Aorta (tissue), 5 donors: ENCODE results near the gene JAML. TPM values are rescaled to one million over a fixed set of nuclear protein-coding genes. Genes with fewer than 3 reads are reported as not detected.

Experiments used
- ATAC-seq: fragments of 200-7000 bp; cut with Tn5 transposase; one replicate; pipeline ENCODE4 v1.9.1; 2022; ENCODE audit warnings: moderate library complexity; ENCODE audit not compliant: low FRiP score
- DNase-seq, 2 donors: peaks; one replicate each; pipeline ENCODE4 v3.0.0-alpha.2; 2020
- H3K27ac ChIP-seq, 2 donors: one replicate each; pipeline ENCODE4 v1.5.1; 2013; ENCODE audit warnings: low read length in 2 of 2, mild to moderate bottlenecking in 2 of 2, moderate library complexity in 2 of 2, control low read depth in 1 of 2, inconsistent platforms in 1 of 2, low read depth in 1 of 2
- H3K27me3 ChIP-seq, 2 donors: one replicate each; pipeline ENCODE4 v1.6.1; 2013; ENCODE audit warnings: control low read depth in 1 of 2, low read length in 1 of 2, mild to moderate bottlenecking in 1 of 2, moderate library complexity in 1 of 2; ENCODE audit not compliant: insufficient read depth in 2 of 2, control insufficient read depth in 1 of 2
- H3K36me3 ChIP-seq, 2 donors: one replicate each; pipeline ENCODE4 v1.6.1; 2013; ENCODE audit warnings: control low read depth in 1 of 2, low read length in 1 of 2, mild to moderate bottlenecking in 1 of 2; ENCODE audit not compliant: insufficient read depth in 2 of 2, control insufficient read depth in 1 of 2
- H3K4me1 ChIP-seq, 2 donors: one replicate each; pipeline ENCODE4 v1.6.1; 2013; ENCODE audit warnings: low read length in 2 of 2, control low read depth in 1 of 2, mild to moderate bottlenecking in 1 of 2, moderate library complexity in 1 of 2; ENCODE audit not compliant: insufficient read depth in 2 of 2, control insufficient read depth in 1 of 2
- H3K4me3 ChIP-seq, 2 donors: one replicate each; pipeline ENCODE4 v1.5.1; 2013; ENCODE audit warnings: low read length in 2 of 2, control low read depth in 1 of 2, mild to moderate bottlenecking in 1 of 2
- H3K9me3 ChIP-seq: one replicate; pipeline ENCODE4 v1.6.1; 2013; ENCODE audit warnings: mild to moderate bottlenecking, low read length; ENCODE audit not compliant: control insufficient read depth
- WGBS, 2 donors: extraction: QIAGEN DNeasy Blood & Tissue Kit; methylation state at CpG; one replicate each; pipeline ENCODE4 v1.1.7; 2013; 5-methylcytosine and 5-hydroxymethylcytosine counted together
- intact Hi-C, 2 donors: fragments of 100-400 bp; cut with DNase I; formaldehyde crosslinking; loops; one replicate each; pipeline versions ENCODE4 v1.14.2 to v1.15.0; 2022
- polyA plus RNA-seq, 2 donors: library from polyadenylated mRNA; stranded (reverse); fragments of 200-250 nt; gene quantifications; one replicate each; pipeline ENCODE4 v1.2.3, GENCODE V29; 2013
- total RNA-seq, 2 donors: library from RNA; stranded (reverse); fragmentation: NEBNext Ultra II Directional; extraction: Animal tissue kit (Norgen Biotek cat#: 25700); gene quantifications; one replicate each; pipeline ENCODE4 v1.2.1, GENCODE V29; 2021
- donor health status: healthy with polysubstance abuse.
- donor health status: Bipolar disorder and iron deficiency.
- donor health status: DM: no; HTN: no; CAD: no.
- donor health status: DM: no; HTN: no; CAD: no.
- donor health status: DM: yes; HTN: yes; CAD: no.

Gene JAML
- total and polyA plus RNA-seq, 4 donors = 1.8 to 29.5 (median 6.0) TPM

- Histone ChIP-seq H3K27ac (no peak overlapping the region), H3K27me3 (no peaks in the 10 kb centered on the region), H3K36me3 (no peaks in the 10 kb centered on the region), H3K4me1 (no peaks in the 10 kb centered on the region), H3K4me3 (no peak overlapping the region), H3K9me3 (no peaks in the 10 kb centered on the region)
- intact Hi-C loops = loop anchor here (1.0 to 2.0 kb wide), 2 partner anchors 26 to 27 kb away; no protein-coding TSS in a partner anchor
- WGBS, 2 donors = 6% methylated on average over 29 of the region's 29 CpGs
- peak; percentile 84 for ATAC-seq
- DNase-seq = peak; percentile 81 to 89
These were observed 53.3 kb downstream of the JAML start for GRCh38 chr11:118171269-118172062.

- Histone ChIP-seq H3K4me3 (no peak overlapping the region), H3K27me3 (no peaks in the 10 kb centered on the region), H3K4me1 (no peaks in the 10 kb centered on the region), H3K36me3 (no peaks in the 10 kb centered on the region), H3K27ac (no peak overlapping the region), H3K9me3 (no peaks in the 10 kb centered on the region)
- 36 to 40% methylated on average over 8 of the region's 8 CpGs for WGBS, 2 donors
- ATAC-seq (no peak), DNase-seq (no peak)
- intact Hi-C loops = loop anchor here in 1 of 2 donors (1.0 kb wide), 1 partner anchor 26 kb away; no protein-coding TSS in a partner anchor
These were observed 53.9 kb downstream of the JAML start for GRCh38 chr11:118170882-118171268.

- Histone ChIP-seq H3K4me3 (no peak overlapping the region), H3K27me3 (no peaks in the 10 kb centered on the region), H3K4me1 (no peaks in the 10 kb centered on the region), H3K36me3 (no peaks in the 10 kb centered on the region), H3K9me3 (no peaks in the 10 kb centered on the region), H3K27ac (no peak overlapping the region)
- WGBS, 2 donors = 86 to 87% methylated on average over 9 of the region's 9 CpGs
- intact Hi-C loops = no loop called here
- ATAC-seq (no peak), DNase-seq (no peak)
These were observed 54.6 kb downstream of the JAML start for GRCh38 chr11:118170231-118170630.

GRCh38 chr11:118169300-118170140 lies 55.3 kb downstream of the JAML start:
- DNase-seq (peak in 1 of 2 donors; percentile 9), ATAC-seq (no peak)
- 76 to 79% methylated on average over 7 of the region's 7 CpGs for WGBS, 2 donors
- no peaks in the 10 kb centered on the region for H3K4me1 ChIP-seq
- H3K27ac ChIP-seq = no peak overlapping the region
- no peak overlapping the region for H3K4me3 ChIP-seq
- intact Hi-C loops = no loop called here
- H3K9me3 ChIP-seq = no peaks in the 10 kb centered on the region
- H3K27me3 ChIP-seq = no peaks in the 10 kb centered on the region
- H3K36me3 ChIP-seq = no peaks in the 10 kb centered on the region

GRCh38 chr11:118168751-118169150 lies 56.1 kb downstream of the JAML start:
- DNase-seq (peak in 1 of 2 donors; percentile 25), ATAC-seq (no peak)
- H3K27me3 ChIP-seq = no peaks in the 10 kb centered on the region
- H3K4me1 ChIP-seq = no peaks in the 10 kb centered on the region
- H3K9me3 ChIP-seq = no peaks in the 10 kb centered on the region
- H3K36me3 ChIP-seq = no peaks in the 10 kb centered on the region
- 85 to 93% methylated on average over 3 of the region's 3 CpGs for WGBS, 2 donors
- intact Hi-C loops = no loop called here
- no peak overlapping the region for H3K27ac ChIP-seq
- no peak overlapping the region for H3K4me3 ChIP-seq

- no peak overlapping the region for H3K4me3 ChIP-seq
- H3K9me3 ChIP-seq = no peaks in the 10 kb centered on the region
- H3K36me3 ChIP-seq = no peaks in the 10 kb centered on the region
- no peak for ATAC-seq
- H3K4me1 ChIP-seq = no peaks in the 10 kb centered on the region
- WGBS, 2 donors = 91 to 92% methylated on average over 8 of the region's 8 CpGs
- no peak overlapping the region for H3K27ac ChIP-seq
- DNase-seq = no peak
- no peaks in the 10 kb centered on the region for H3K27me3 ChIP-seq
- intact Hi-C loops = no loop called here
These were observed 56.5 kb downstream of the JAML start for GRCh38 chr11:118168316-118168715.

- H3K9me3 ChIP-seq = no peaks in the 10 kb centered on the region
- DNase-seq (no peak), ATAC-seq (no peak)
- no peaks in the 10 kb centered on the region for H3K27me3 ChIP-seq
- no peaks in the 10 kb centered on the region for H3K36me3 ChIP-seq
- H3K27ac ChIP-seq = no peak overlapping the region
- intact Hi-C loops = no loop called here
- WGBS, 2 donors = 89 to 91% methylated on average over 12 of the region's 12 CpGs
- H3K4me1 ChIP-seq = no peaks in the 10 kb centered on the region
- no peak overlapping the region for H3K4me3 ChIP-seq
These were observed 56.9 kb downstream of the JAML start for GRCh38 chr11:118167906-118168305.

- no peak for ATAC-seq
- DNase-seq = no peak
- Histone ChIP-seq H3K27me3 (no peaks in the 10 kb centered on the region), H3K4me3 (no peak overlapping the region), H3K36me3 (no peaks in the 10 kb centered on the region), H3K4me1 (no peaks in the 10 kb centered on the region), H3K9me3 (no peaks in the 10 kb centered on the region), H3K27ac (no peak overlapping the region)
- WGBS, 2 donors = 93 to 95% methylated on average over 2 of the region's 2 CpGs
- intact Hi-C loops = no loop called here
These were observed 57.6 kb downstream of the JAML start for GRCh38 chr11:118167253-118167652.
